ENCODE results near the gene SPOCK3. TPM values are rescaled to one million over a fixed set of nuclear protein-coding genes. Genes with fewer than 3 reads are reported as not detected.
A peak's percentile ranks its signal among the peaks of the same experiment; 100 is the strongest.

Gene SPOCK3
- total and polyA plus RNA-seq, 2 of the 13 experiments (the other 11 are each of a cell fraction or from before 2014, with no cell fraction given) = not detected

DNA sequence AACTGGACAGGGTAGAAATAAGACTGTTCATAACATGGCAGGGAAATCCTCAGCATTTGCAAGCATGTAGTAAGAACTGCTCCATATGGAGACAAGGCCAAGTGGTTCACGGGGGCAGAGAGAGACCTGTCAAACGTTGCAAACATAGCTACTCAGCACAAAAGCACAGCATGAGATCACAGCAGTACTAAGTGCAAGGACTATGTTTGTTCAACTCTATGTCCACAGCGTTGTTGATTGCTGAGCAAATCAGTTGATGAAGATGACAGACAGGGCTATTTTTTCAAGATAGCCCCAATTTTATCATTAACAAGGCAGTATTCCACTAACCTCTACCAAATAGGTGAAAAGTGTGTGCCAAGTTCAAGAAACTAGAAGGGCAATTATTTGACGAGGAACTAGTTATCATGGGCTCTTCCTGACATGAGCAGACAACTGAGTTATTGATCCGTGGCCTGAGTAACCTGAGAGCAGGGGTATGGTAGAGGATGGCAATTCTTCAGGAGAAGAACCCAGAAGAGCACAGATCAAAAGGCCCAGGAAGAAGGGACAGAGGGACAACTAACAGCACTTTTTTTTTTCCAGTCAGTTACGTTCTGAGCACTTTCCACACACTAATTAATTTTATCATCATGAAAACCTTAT, 57.4 kb downstream of the SPOCK3 start (continued):
- TF ChIP-seq AKNA (CRISPR knock-in tag; IDR thresholded peaks at IDR 0.05; ENCODE audit: borderline replicate concordance) = no peak
- TF ChIP-seq FOXA1 (IDR thresholded peaks at IDR 0.05) = peak; percentile 76
- peak; percentile 90 for TF ChIP-seq FOXA1 (CRISPR knock-in tag; IDR thresholded peaks at IDR 0.05)
- TF ChIP-seq ZNF609 (CRISPR knock-in tag; IDR thresholded peaks at IDR 0.05; ENCODE audit: borderline replicate concordance) = peak; percentile 86
- no peak for TF ChIP-seq ZKSCAN5 (CRISPR knock-in tag; IDR thresholded peaks at IDR 0.05)
- TF ChIP-seq, protein P1, sequence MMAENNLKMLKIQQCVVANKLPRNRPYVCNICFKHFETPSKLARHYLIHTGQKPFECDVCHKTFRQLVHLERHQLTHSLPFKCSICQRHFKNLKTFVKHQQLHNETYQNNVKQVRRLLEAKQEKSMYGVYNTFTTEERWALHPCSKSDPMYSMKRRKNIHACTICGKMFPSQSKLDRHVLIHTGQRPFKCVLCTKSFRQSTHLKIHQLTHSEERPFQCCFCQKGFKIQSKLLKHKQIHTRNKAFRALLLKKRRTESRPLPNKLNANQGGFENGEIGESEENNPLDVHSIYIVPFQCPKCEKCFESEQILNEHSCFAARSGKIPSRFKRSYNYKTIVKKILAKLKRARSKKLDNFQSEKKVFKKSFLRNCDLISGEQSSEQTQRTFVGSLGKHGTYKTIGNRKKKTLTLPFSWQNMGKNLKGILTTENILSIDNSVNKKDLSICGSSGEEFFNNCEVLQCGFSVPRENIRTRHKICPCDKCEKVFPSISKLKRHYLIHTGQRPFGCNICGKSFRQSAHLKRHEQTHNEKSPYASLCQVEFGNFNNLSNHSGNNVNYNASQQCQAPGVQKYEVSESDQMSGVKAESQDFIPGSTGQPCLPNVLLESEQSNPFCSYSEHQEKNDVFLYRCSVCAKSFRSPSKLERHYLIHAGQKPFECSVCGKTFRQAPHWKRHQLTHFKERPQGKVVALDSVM (CRISPR knock-in tag; IDR thresholded peaks at IDR 0.05) = no peak
- TF ChIP-seq TGIF2 (CRISPR knock-in tag; IDR thresholded peaks at IDR 0.05) = no peak
- no peak for TF ChIP-seq IKZF1 (IDR thresholded peaks at IDR 0.05)
- no peak for TF ChIP-seq TAF15 (IDR thresholded peaks at IDR 0.05; ENCODE audit: low read depth, low read length, poor library complexity, severe bottlenecking)
- TF ChIP-seq GTF3A (CRISPR knock-in tag; conservative IDR thresholded peaks at IDR 0.05) = no peak
- TF ChIP-seq ZNF484 (CRISPR knock-in tag; IDR thresholded peaks at IDR 0.05; ENCODE audit: borderline replicate concordance, low read depth) = no peak
- TF ChIP-seq TEAD2 (CRISPR knock-in tag; IDR thresholded peaks at IDR 0.05) = no peak
- no peak for TF ChIP-seq NFKBIZ (CRISPR knock-in tag; IDR thresholded peaks at IDR 0.05)
- no peak for TF ChIP-seq ZNF766 (CRISPR knock-in tag; IDR thresholded peaks at IDR 0.05; ENCODE audit: borderline replicate concordance)
